Measurements from ENCODE around the gene PRKG1.

PRKG1 gene

GRCh38 chr10:51528527-51528926 lies 454.2 kb downstream of the PRKG1 start:
- no peak for TF ChIP-seq CTCF (conservative IDR thresholded peaks at IDR 0.05; ENCODE audit: low read length)
- no peak overlapping the region for H3K4me3 ChIP-seq (ENCODE audit: low read length)
- DNase-seq (ENCODE audit: low read depth) = no peak

- H3K4me3 ChIP-seq (ENCODE audit: low read length) = no peak overlapping the region
- no peak for TF ChIP-seq CTCF (conservative IDR thresholded peaks at IDR 0.05; ENCODE audit: low read length)
- DNase-seq (ENCODE audit: low read depth) = no peak
These were observed 456.3 kb downstream of the PRKG1 start for GRCh38 chr10:51530541-51530940.

GRCh38 chr10:51532044-51532443 lies 457.8 kb downstream of the PRKG1 start:
- DNase-seq (ENCODE audit: low read depth) = no peak
- no peak overlapping the region for H3K4me3 ChIP-seq (ENCODE audit: low read length)
- no peak for TF ChIP-seq CTCF (conservative IDR thresholded peaks at IDR 0.05; ENCODE audit: low read length)

- H3K4me3 ChIP-seq (ENCODE audit: low read length) = no peak overlapping the region
- no peak for DNase-seq (ENCODE audit: low read depth)
- no peak for TF ChIP-seq CTCF (conservative IDR thresholded peaks at IDR 0.05; ENCODE audit: low read length)
These were observed 468.6 kb downstream of the PRKG1 start for GRCh38 chr10:51542853-51543252.

GRCh38 chr10:51544933-51545332 lies 470.6 kb downstream of the PRKG1 start:
- no peak for DNase-seq (ENCODE audit: low read depth)
- TF ChIP-seq CTCF (conservative IDR thresholded peaks at IDR 0.05; ENCODE audit: low read length) = no peak
- no peak overlapping the region for H3K4me3 ChIP-seq (ENCODE audit: low read length)

- no peak overlapping the region for H3K4me3 ChIP-seq (ENCODE audit: low read length)
- no peak for DNase-seq (ENCODE audit: low read depth)
- no peak for TF ChIP-seq CTCF (conservative IDR thresholded peaks at IDR 0.05; ENCODE audit: low read length)
These were observed 473.7 kb downstream of the PRKG1 start for GRCh38 chr10:51547941-51548340.

- no peak for DNase-seq (ENCODE audit: low read depth)
- no peak for TF ChIP-seq CTCF (conservative IDR thresholded peaks at IDR 0.05; ENCODE audit: low read length)
- H3K4me3 ChIP-seq (ENCODE audit: low read length) = no peak overlapping the region
These were observed 478.6 kb downstream of the PRKG1 start for GRCh38 chr10:51552879-51553278.

Data from AG10803 (cell line).